GM19193 (cell line): Measurements from ENCODE around the gene PIP4K2A.

ENCODE experiments used
- POLR2A ChIP-seq: IDR thresholded peaks from 4 replicates; pipeline ENCODE4 v1.6.1; 2011; ENCODE audit not compliant: insufficient read depth, insufficient read length; ENCODE audit errors: extremely low read depth

Gene PIP4K2A

DNA sequence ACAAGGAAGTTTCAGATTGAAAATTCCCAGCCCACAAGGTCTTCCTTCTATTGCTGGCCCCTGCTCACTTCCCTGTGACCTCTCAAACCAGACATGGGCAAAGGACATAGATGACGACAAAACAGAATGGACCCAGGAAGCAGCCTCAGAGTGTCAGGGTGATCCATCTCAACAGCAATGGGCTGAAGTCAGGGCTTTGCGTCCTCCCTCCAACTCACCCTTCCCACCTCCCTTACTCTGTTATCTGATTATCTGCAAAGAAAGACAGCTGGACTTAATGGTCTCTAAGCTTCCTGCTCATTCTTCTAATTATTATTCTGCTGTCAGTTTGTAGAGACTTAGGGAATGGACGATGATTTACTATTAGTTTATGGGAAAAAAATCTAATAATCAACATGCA is 115.9 kb downstream of the PIP4K2A start:
- TF ChIP-seq POLR2A, result no peak

GRCh38 chr10:22597138-22597537 is 117.2 kb downstream of the PIP4K2A start:
- no peak for TF ChIP-seq POLR2A

- TF ChIP-seq POLR2A, result no peak
These were observed 120.7 kb downstream of the PIP4K2A start for GRCh38 chr10:22593636-22594198.

GRCh38 chr10:22593026-22593425 is 121.4 kb downstream of the PIP4K2A start:
- no peak for TF ChIP-seq POLR2A

DNA sequence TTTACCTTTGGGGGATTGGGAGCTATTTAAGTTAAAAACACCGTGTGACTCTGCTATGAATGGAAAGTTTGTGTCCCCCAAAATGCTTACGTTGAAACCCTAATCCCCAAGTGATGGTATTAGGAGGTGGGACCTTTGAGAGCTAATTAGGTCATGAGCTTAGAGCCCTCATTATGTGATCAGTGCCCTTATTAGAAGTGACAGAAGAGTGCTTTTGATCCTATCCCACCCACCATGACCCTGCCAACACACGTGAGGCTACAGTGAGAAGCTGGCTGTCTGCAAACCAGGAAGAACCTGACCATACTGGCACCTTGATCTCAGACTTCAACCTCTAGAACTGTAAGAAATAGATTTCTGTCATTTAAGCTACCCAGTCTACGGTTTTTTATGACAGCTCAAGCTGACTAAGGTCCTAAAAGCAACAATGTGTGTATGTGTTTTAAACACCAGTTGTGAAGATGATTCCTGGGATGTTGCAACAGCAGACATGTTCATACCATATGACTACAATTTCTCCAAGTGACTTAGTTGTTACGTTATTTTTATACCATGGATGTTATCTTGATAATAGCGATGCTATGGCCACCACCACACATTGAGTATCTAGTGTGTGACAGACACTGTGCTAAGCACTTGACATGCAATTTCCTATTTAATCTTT is 124.4 kb downstream of the PIP4K2A start:
- TF ChIP-seq POLR2A, result no peak

DNA sequence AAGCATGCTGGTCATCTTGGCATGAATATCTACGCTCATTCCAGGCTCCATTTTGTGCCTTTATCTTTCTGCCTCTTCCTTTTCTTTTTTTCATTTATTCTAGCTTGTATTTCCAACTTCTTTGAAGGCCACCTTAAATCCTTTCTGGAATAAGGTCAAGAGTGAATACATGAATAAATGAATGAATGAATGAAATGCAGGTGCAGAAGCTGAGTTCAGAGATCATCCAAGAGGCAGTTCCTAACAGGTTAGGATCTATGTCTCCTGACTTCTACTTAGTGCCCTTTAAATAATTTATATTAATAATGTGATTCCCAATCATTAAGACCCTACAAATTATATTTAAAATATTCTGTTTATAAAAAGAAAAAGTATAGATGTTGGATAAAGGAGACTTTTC is 125.9 kb downstream of the PIP4K2A start:
- TF ChIP-seq POLR2A, result no peak

- TF ChIP-seq POLR2A, result no peak
These were observed 130.7 kb downstream of the PIP4K2A start for GRCh38 chr10:22583683-22584082.

- no peak for TF ChIP-seq POLR2A
These were observed 132.9 kb downstream of the PIP4K2A start for GRCh38 chr10:22581461-22581860.

DNA sequence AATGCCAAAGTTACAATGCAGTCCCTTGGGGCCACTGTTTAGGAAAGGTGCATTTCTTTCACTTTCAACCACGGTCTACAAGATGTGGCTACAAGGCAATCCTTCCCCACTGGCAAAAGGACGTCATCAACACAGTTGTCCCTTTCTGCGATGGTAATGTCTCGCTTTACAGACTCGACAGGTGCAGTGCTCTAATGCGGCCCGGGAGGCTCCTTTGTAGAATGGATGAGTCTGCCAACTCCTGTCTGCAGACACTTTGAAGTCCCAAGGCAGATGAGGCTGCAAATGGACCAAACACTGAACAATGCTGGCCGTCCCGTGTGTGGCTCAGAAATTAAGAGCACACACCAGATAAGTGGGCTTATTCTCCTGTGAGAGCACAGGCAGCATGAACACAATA is 133.7 kb downstream of the PIP4K2A start:
- no peak for TF ChIP-seq POLR2A

GRCh38 chr10:22579826-22580225 is 134.6 kb downstream of the PIP4K2A start:
- TF ChIP-seq POLR2A, result no peak

- TF ChIP-seq POLR2A, result no peak
These were observed 140.4 kb downstream of the PIP4K2A start for GRCh38 chr10:22573820-22574569.

DNA sequence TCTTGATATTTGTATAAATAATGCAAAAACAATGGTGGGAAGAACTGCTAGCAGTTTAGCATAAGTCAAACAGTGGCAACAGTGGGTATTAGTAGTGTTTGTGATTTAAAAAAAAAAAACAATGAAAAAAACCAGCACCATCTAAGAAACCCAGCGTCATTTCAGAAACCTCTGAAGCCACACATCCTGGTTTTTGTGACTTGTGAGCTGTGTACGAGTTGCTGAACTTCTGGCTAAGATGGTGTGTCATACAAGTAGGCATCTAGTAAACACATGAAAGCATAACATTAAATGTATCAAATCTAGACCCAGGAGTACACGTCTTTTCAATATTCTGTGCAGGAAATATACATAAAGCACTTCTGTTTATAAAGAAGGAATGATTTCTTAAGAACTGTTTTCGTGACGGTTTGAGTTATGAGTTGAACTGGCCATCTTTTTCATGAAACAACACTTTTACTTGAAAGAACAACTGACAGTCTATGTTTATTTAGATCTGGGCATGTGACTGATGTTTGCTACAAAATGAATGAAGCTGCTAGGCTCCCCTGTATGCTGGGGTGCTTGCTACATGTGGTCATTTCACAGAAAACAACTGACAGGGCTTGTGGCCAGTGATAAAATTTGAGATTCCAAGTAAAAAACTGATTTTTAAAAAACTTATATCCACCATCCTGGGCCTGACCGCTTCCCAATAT is 143.5 kb downstream of the PIP4K2A start:
- TF ChIP-seq POLR2A, result no peak

DNA sequence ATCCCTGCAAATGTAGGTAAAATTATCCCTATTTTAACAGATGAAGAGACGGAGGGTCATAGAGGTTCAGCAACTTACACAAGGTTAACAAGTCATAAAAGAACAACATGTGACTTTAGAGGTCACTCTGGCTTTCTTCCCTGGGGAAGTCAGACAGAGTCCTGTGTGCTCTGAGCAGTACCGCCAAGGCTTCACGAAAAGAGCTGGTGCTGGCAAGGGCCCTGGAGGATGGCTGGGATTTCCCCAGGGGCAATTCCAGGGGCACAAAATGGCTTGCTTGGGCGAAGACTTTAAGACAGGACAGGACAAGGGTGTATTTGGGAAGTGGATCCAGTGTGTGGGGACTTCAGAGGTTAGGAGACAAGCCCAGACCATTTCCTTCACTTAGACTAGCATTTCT is 144.1 kb downstream of the PIP4K2A start:
- no peak for TF ChIP-seq POLR2A

DNA sequence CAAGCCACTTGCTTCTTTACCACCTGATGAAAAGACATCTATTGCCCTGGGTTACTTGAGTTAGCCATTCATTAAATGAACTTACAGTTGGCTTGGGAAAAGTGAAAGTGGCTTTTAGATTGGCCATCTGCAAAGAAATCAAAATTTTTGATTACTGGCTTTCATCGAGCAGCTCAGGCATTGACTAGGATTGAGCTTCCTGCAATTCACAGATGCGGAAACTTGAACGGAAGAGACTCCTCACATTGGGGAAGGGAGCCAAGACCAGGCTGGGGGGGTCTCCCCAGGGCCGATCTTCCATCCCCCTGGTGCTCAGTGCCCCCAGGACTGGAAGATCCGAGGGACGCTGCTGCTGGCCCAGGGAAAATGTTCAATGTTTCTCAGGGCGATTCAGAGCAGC is 145.4 kb downstream of the PIP4K2A start:
- no peak for TF ChIP-seq POLR2A

DNA sequence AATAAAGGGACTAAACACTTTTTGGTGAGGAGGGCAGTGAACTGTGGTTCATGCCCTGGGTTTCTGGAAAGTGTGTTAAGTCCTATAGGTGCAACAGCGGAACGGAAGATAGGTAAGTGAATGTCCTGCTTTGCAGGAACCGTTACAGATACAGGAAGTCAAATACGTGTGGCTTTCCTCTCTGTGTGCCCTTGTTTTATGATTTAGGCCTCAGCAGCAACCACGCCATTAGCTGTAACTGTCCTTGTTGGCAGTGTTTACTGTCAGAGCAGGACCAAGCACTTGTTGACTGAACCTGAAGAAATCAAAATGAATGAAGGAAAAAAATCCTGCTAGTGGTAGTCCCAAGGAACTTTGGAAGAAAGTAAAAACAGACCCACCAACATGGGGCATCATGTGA is 150.3 kb downstream of the PIP4K2A start:
- no peak for TF ChIP-seq POLR2A
